ENCODE results near the gene KCNMB4. TPM values are rescaled to one million over a fixed set of nuclear protein-coding genes. Genes with fewer than 3 reads are reported as not detected.
A peak's percentile ranks its signal among the peaks of the same experiment; 100 is the strongest.
"Not testable (repeated sequence)": the region's sequence is repeated elsewhere in the genome, so short reads cannot be mapped to it uniquely, and the experiment has no call there.

The KCNMB4 gene
- total RNA-seq, 1 donor from 2014 or later = 1.6 TPM

- DNase-seq (ENCODE audit: low read depth) = peak; percentile 5
These were observed 1.4 kb downstream of the KCNMB4 start for GRCh38 chr12:70367258-70368141.

DNA sequence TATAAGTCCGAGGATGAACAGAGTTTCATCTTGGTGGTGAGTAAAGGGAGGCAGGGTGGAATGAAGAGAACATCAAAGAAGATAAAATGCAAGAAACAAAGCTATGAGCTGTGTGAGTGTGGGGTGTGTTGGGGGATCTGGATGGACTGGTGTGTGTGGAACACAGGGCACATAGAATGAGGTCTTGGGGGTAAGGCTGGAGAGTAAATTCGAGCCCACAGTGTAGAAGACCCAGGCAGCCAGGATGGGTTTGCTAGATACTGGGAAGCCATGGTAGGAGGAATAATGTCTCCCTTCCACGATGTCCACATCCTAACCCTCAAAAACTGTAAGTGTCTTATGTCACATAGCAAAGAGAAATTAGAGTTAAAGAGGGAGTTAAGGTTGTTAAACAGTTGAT, 6.8 kb downstream of the KCNMB4 start:
- DNase-seq (ENCODE audit: low read depth) = no peak

GRCh38 chr12:70379846-70380245, 13.8 kb downstream of the KCNMB4 start:
- no peak for DNase-seq (ENCODE audit: low read depth)

- DNase-seq (ENCODE audit: low read depth) = no peak
These were observed 17.4 kb downstream of the KCNMB4 start for GRCh38 chr12:70383484-70383883.

DNA sequence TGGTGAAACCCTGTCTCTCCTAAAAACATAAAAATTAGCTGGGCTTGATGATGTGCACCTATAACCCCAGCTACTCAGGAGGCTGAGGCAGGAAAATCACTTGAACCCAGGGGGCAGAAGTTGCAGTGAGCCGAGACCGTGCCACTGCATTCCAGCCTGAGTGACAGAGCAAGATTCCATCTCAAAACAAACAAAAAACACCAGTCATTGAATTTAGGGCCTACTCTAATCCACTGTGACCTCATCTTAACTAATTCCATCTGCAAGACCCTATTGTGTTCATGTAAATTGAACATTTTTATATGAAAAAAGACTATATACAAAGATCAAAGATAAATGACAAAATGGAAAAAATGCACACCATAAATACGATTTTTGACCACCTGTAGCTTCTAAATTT, 17.8 kb downstream of the KCNMB4 start:
- no peak for DNase-seq (ENCODE audit: low read depth)

- DNase-seq (ENCODE audit: low read depth) = no peak
These were observed 20.7 kb downstream of the KCNMB4 start for GRCh38 chr12:70386771-70387170.

GRCh38 chr12:70389678-70390077, 23.6 kb downstream of the KCNMB4 start:
- DNase-seq (ENCODE audit: low read depth) = no peak

DNA sequence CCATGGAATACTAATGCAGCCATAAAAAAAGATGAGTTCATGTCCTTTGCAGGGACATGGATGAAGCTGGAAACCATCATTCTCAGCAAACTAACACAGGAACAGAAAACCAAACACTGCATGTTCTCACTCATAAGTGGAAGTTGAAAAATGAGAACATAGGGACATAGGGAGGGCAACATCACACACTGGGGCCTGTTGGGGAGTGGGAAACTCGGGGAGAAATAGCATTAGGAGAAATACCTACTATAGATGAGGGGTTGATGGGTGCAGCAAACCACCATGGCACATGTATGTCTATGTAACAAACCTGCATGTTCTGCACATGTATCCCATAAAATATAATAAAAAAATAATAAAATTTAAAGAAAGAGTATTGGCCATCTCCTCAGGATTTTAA, 26.5 kb downstream of the KCNMB4 start:
- not testable (repeated sequence) for DNase-seq (ENCODE audit: low read depth)

DNA sequence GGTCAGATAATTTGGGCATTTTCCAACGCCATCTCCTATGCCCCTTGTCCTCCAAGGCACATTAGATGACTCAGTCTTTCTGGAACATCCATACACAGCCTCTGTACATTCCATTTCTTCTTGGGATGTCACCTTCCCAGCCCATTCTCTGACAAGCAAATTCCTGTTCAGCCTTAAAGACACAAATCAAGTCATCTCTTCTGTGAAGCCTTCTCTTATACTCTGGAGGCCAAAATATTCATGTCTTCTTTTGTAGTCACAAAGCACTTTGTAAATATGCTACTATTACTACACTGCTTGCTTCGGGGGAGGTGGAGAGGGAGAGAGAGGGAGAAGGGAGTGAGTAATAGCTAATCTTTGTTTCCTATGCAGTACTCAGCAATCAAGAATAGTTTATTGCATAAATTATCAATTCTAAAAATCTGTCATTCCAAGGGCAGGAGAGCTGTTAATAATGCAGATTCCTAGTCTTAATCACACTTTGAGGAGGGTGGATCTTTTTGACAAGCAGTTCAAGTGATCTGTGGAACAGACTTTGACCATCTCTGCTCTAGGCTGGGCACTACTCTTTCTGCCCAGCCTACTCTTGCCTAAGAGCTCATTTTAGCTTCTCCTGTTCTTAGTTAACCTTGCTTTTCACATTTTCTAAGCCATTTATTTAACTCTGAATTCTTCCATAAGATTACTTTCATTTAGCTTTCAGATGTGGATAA, 27.9 kb downstream of the KCNMB4 start:
- DNase-seq (ENCODE audit: low read depth) = no peak

DNA sequence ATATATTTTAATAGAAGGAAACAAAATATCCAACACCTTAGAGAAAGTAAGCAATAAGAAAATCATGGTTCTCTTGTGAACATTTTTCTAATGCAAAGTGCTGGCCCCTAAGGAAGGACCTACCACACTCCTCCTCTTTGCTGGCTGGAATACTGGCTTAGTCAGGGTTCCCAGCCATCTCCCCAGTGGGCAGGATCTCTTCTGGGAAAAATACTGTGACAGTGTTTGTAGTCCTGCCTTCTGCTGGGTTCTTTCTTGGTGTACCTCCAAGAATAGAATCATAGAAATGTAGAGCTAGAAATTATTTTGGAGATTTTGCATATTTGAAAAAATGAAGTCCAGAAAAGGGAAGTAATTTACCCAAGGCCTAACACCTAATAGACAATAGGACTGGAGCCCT, 31.9 kb downstream of the KCNMB4 start:
- no peak for DNase-seq (ENCODE audit: low read depth)

- DNase-seq (ENCODE audit: low read depth) = no peak
These were observed 32.8 kb downstream of the KCNMB4 start for GRCh38 chr12:70398862-70399261.

DNA sequence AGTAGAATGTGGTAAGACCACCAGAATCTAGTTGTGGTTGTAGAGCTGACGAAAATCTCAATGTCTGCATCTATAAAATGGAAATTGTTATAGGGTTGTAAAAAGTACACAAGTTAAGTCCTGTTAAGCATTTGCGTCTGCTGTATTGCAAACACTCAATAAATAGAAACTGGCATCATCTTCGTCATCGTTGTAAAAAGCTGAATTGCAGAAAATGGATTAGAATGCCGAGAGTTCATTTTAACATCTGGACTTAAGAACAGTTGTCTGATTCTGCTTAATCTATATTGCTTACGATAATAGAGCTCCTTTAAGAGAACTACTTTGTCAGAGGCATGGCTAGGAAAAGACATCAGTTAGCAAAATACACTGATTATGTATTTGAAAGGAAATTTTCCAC, 33.2 kb downstream of the KCNMB4 start:
- no peak for DNase-seq (ENCODE audit: low read depth)

- DNase-seq (ENCODE audit: low read depth) = no peak
These were observed 34.0 kb downstream of the KCNMB4 start for GRCh38 chr12:70400124-70400523.

- DNase-seq (ENCODE audit: low read depth) = no peak
These were observed 36.5 kb downstream of the KCNMB4 start for GRCh38 chr12:70402597-70402996.

DNA sequence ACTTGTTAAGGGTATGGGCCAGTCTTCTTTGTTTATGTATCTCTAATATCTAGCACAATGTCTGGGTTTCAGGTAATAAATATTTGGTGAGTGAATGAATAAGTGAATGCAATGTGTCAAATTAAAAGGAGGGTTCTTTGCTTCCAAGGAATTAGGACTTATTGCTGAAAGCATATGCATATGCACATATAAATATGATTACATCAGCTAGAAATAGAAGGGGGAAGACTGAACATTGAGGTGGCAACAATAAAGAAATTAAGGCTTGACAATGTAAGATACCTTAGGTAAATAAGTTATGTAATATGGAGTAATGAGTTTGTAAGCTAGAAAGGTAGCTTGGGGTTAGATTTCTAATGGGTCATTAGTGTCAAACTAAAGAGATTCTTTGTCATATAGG, 37.7 kb downstream of the KCNMB4 start:
- DNase-seq (ENCODE audit: low read depth) = no peak

- no peak for DNase-seq (ENCODE audit: low read depth)
These were observed 42.1 kb downstream of the KCNMB4 start for GRCh38 chr12:70408004-70408790.

GRCh38 chr12:70415987-70416386, 49.9 kb downstream of the KCNMB4 start:
- no peak for DNase-seq (ENCODE audit: low read depth)

GRCh38 chr12:70417121-70417520, 51.0 kb downstream of the KCNMB4 start:
- no peak for DNase-seq (ENCODE audit: low read depth)

DNA sequence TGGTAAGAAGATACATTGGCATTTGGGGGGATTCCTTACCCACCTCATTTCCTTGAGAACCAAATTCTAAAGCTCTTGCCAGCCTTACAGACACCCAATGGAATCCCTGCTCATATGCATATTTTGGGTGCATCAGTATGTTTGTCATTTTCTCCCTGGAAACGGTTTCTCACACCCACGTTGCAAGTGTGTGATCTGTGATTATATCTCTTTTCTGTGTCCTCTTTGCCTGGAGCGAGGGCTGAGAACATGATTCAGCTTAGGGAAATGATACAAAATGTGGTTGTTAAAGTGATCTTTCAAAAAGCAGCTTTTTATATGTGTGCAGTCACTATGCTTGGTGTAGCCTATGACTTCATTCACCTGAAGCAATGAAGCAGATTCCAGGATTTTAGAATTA, 52.0 kb downstream of the KCNMB4 start:
- DNase-seq (ENCODE audit: low read depth) = no peak

GRCh38 chr12:70422631-70423030, 56.5 kb downstream of the KCNMB4 start:
- DNase-seq (ENCODE audit: low read depth) = no peak

- DNase-seq (ENCODE audit: low read depth) = no peak
These were observed 60.5 kb downstream of the KCNMB4 start for GRCh38 chr12:70426620-70427019.

DNA sequence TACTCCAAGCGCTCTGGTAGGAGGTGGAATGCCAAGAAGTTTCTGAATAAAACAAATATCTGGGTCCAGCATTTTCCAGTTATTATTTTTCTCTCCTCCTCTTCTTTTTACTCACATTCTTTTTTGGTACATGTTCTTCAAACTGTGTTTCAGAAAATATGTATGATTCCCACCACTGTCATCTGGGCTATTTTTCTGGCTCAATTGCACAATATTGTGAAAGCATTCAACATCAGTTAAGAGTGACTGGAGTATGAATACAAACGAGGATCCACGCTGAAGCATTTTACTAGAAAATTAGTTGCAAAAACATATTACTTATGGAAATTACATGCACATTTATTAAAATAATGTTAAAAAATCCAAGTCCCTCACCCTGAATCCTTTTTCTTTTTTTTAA, 61.5 kb downstream of the KCNMB4 start:
- no peak for DNase-seq (ENCODE audit: low read depth)

Data from myocyte (in vitro differentiated cells).